Cardiac muscle cell (in vitro differentiated cells and primary cell): ENCODE data around the gene TNRC18. TPM values are rescaled to one million over a fixed set of nuclear protein-coding genes. Genes with fewer than 3 reads are reported as not detected.

Source experiments
- DNase-seq, 2 donors: peaks; one replicate each; pipeline versions ENCODE4 v3.0.0 to v3.0.0-alpha.2; 2010 to 2017; ENCODE audit warnings: low read depth in 1 of 2, low spot score in 1 of 2
- H3K27ac ChIP-seq: fragments of 200-600 bp; sonication (generic); 2 replicates; pipeline ENCODE4 v1.5.1; 2016
- H3K27me3 ChIP-seq: fragments of 200-600 bp; sonication (generic); 2 replicates; pipeline ENCODE4 v1.6.0; 2016; ENCODE audit warnings: control low read depth
- H3K36me3 ChIP-seq: fragments of 200-600 bp; sonication (generic); 2 replicates; pipeline ENCODE4 v1.5.1; 2016; ENCODE audit warnings: control low read depth
- H3K4me1 ChIP-seq: fragments of 200-600 bp; sonication (generic); 2 replicates; pipeline ENCODE4 v1.8.1; 2017; ENCODE audit warnings: low read depth, mild to moderate bottlenecking, mixed run types
- H3K4me3 ChIP-seq: fragments of 200-600 bp; sonication (generic); 2 replicates; pipeline ENCODE4 v1.5.1; 2016; ENCODE audit warnings: mild to moderate bottlenecking
- H3K9me3 ChIP-seq: fragments of 200-600 bp; sonication (generic); 2 replicates; pipeline ENCODE4 v1.5.1; 2017; ENCODE audit warnings: low read depth, mild to moderate bottlenecking, control low read depth
- CTCF ChIP-seq: IDR thresholded peaks from 2 replicates; pipeline ENCODE4 v1.5.1; 2012; ENCODE audit warnings: low read depth, mild to moderate bottlenecking, low read length
- polyA plus RNA-seq: library from polyadenylated mRNA; unstranded; fragments of >200 nt; fragmentation: Nextera tagmentation; extraction: Ambion mirVana; gene quantifications from 2 replicates; pipeline ENCODE4 v1.2.1, GENCODE V29; 2016
- total RNA-seq: library from RNA; depleted of rRNA; stranded (reverse); fragments of >200 nt; gene quantifications from 2 replicates; pipeline ENCODE4 v1.2.3, GENCODE V29; 2016

The TNRC18 gene
- total and polyA plus RNA-seq, 2 experiments from 2014 or later: 15.1 to 180 TPM

- no peak for TF ChIP-seq CTCF
- no peaks in the 10 kb centered on the region for H3K9me3 ChIP-seq
- H3K27ac ChIP-seq: no peak overlapping the region
- no peaks in the 10 kb centered on the region for H3K36me3 ChIP-seq
- no peaks in the 10 kb centered on the region for H3K4me1 ChIP-seq
- no peak for DNase-seq
- no peak overlapping the region for H3K4me3 ChIP-seq
- H3K27me3 ChIP-seq: no peaks in the 10 kb centered on the region
Measured at GRCh38 chr7:5395246-5395645, 28.4 kb downstream of the TNRC18 start.

- Histone ChIP-seq H3K27me3 (no peaks in the 10 kb centered on the region), H3K9me3 (no peaks in the 10 kb centered on the region), H3K4me3 (no peak overlapping the region), H3K36me3 (peaks cover under 1% of the 10 kb centered on the region), H3K4me1 (no peaks in the 10 kb centered on the region), H3K27ac (peak overlapping the region; percentile 48)
- DNase-seq: no peak
- TF ChIP-seq CTCF: no peak
Measured at GRCh38 chr7:5394264-5395105, 29.1 kb downstream of the TNRC18 start.

- Histone ChIP-seq H3K4me1 (no peaks in the 10 kb centered on the region), H3K36me3 (peaks cover 3% of the 10 kb centered on the region), H3K9me3 (no peaks in the 10 kb centered on the region), H3K27ac (no peak overlapping the region), H3K4me3 (no peak overlapping the region), H3K27me3 (no peaks in the 10 kb centered on the region)
- no peak for DNase-seq
- TF ChIP-seq CTCF: no peak
Measured at GRCh38 chr7:5393748-5394147, 29.9 kb downstream of the TNRC18 start.

- Histone ChIP-seq H3K36me3 (peaks cover 3% of the 10 kb centered on the region), H3K4me3 (no peak overlapping the region), H3K27me3 (no peaks in the 10 kb centered on the region), H3K4me1 (no peaks in the 10 kb centered on the region), H3K27ac (no peak overlapping the region), H3K9me3 (no peaks in the 10 kb centered on the region)
- DNase-seq: no peak
- no peak for TF ChIP-seq CTCF
Measured at GRCh38 chr7:5393328-5393727, 30.3 kb downstream of the TNRC18 start.

GRCh38 chr7:5390918-5391317, 32.7 kb downstream of the TNRC18 start:
- DNase-seq: no peak
- H3K27ac ChIP-seq: no peak overlapping the region
- H3K9me3 ChIP-seq: no peaks in the 10 kb centered on the region
- H3K36me3 ChIP-seq: peaks cover 15% of the 10 kb centered on the region
- H3K4me3 ChIP-seq: no peak overlapping the region
- no peaks in the 10 kb centered on the region for H3K4me1 ChIP-seq
- no peak for TF ChIP-seq CTCF
- no peaks in the 10 kb centered on the region for H3K27me3 ChIP-seq
